Hepatocyte (in vitro differentiated cells): ENCODE results near the gene TNNT2.

Experiments
- CTCF ChIP-seq: fragments of 200-600 bp; sonication (generic); IDR thresholded peaks from 2 replicates; pipeline ENCODE4 v1.5.1; 2016; ENCODE audit warnings: antibody characterized with exemption, mild to moderate bottlenecking; ENCODE audit not compliant: poor library complexity
- EZH2 ChIP-seq: fragments of 200-600 bp; sonication (generic); IDR thresholded peaks from 2 replicates; pipeline ENCODE4 v1.6.1; 2016; ENCODE audit warnings: antibody characterized with exemption, mild to moderate bottlenecking, borderline replicate concordance
- EZH2phosphoT487 ChIP-seq: fragments of 200-600 bp; sonication (generic); IDR thresholded peaks from one replicate; pipeline ENCODE4 v1.6.1; 2018; ENCODE audit warnings: antibody characterized with exemption, mild to moderate bottlenecking, low read depth, moderate library complexity; ENCODE audit not compliant: unreplicated experiment, severe bottlenecking

GRCh38 chr1:201329801-201330200 lies 47.7 kb downstream of the TNNT2 start:
- TF ChIP-seq EZH2 (no peak), CTCF (no peak), EZH2phosphoT487 (no peak)
